OCI-LY7 (cell line): ENCODE measurements around the gene TTC7B. TPM values are rescaled to one million over a fixed set of nuclear protein-coding genes. Genes with fewer than 3 reads are reported as not detected.

ENCODE experiments used
- BruUV-seq: library from RNA; stranded (reverse); fragments of 400-500 nt; replicated peaks from 2 replicates; lab custom pipeline; 2021; lab: Mats Ljungman, UMichigan
- CTCF ChIA-PET: fragments of 300-600 bp; sonication (Branson Sonifier 250); formaldehyde crosslinking; loops from one replicate; lab custom pipeline; 2022; ENCODE audit warnings: antibody characterized with exemption; ENCODE audit not compliant: unreplicated experiment; lab: Charles Lee
- POLR2A ChIA-PET: fragments of 300-600 bp; sonication (Branson Sonifier 250); formaldehyde crosslinking; loops from one replicate; lab custom pipeline; 2022; ENCODE audit warnings: antibody characterized with exemption; lab: Charles Lee
- DNase-seq: peaks from one replicate; pipeline ENCODE4 v3.0.0-alpha.2; 2015; ENCODE audit warnings: low spot score
- H2AFZ ChIP-seq: fragments of 200-600 bp; sonication (generic), shearing (Covaris generic); 2 replicates; pipeline ENCODE4 v1.6.1; 2014; ENCODE audit warnings: mild to moderate bottlenecking, antibody characterized with exemption, low read length, moderate library complexity
- H3K27ac ChIP-seq: fragments of 200-600 bp; sonication (generic); 2 replicates; pipeline ENCODE4 v1.5.1; 2014; ENCODE audit warnings: mixed run types, low read depth, mild to moderate bottlenecking, moderate library complexity, low read length, inconsistent platforms; ENCODE audit not compliant: poor library complexity, severe bottlenecking
- H3K36me3 ChIP-seq: fragments of 200-600 bp; sonication (generic); 2 replicates; pipeline ENCODE4 v1.6.1; 2014; ENCODE audit warnings: mild to moderate bottlenecking, antibody characterized with exemption, low read length, moderate library complexity, mixed read lengths; ENCODE audit not compliant: insufficient read depth
- H3K4me1 ChIP-seq: fragments of 200-600 bp; sonication (generic); 2 replicates; pipeline ENCODE4 v1.5.1; 2014; ENCODE audit warnings: mild to moderate bottlenecking, low read length; ENCODE audit not compliant: insufficient read depth, poor library complexity, severe bottlenecking
- H3K4me2 ChIP-seq: fragments of 200-600 bp; sonication (generic); 2 replicates; pipeline ENCODE4 v1.6.1; 2014; ENCODE audit warnings: mild to moderate bottlenecking, low read length
- H3K4me3 ChIP-seq: fragments of 200-600 bp; sonication (generic); 2 replicates; pipeline ENCODE4 v1.5.1; 2014; ENCODE audit warnings: mild to moderate bottlenecking, low read depth, low read length; ENCODE audit not compliant: poor library complexity, severe bottlenecking
- H3K79me2 ChIP-seq: fragments of 200-600 bp; sonication (generic); 2 replicates; pipeline ENCODE4 v1.6.1; 2016; ENCODE audit warnings: low read depth, mild to moderate bottlenecking, low read length, moderate library complexity, mixed read lengths; ENCODE audit not compliant: insufficient read depth
- H3K9me2 ChIP-seq: fragments of 200-600 bp; sonication (generic); 2 replicates; pipeline ENCODE4 v1.6.1; 2016; ENCODE audit warnings: mild to moderate bottlenecking, low read length, mixed read lengths; ENCODE audit not compliant: insufficient read depth
- H3K9me3 ChIP-seq: fragments of 200-600 bp; sonication (generic); 2 replicates; pipeline ENCODE4 v1.6.1; 2014; ENCODE audit warnings: mild to moderate bottlenecking, mixed run types, low read length, mixed read lengths
- H4K20me1 ChIP-seq: fragments of 200-600 bp; sonication (generic); 2 replicates; pipeline ENCODE4 v1.6.1; 2014; ENCODE audit warnings: mild to moderate bottlenecking, antibody characterized with exemption, low read length, moderate library complexity, mixed read lengths; ENCODE audit not compliant: insufficient read depth
- EZH2phosphoT487 ChIP-seq: fragments of 200-600 bp; sonication (generic); IDR thresholded peaks from 2 replicates; pipeline ENCODE4 v1.6.1; 2018; ENCODE audit warnings: low read depth, borderline replicate concordance, mild to moderate bottlenecking, mixed run types, antibody characterized with exemption, low read length, moderate library complexity, mixed read lengths
- intact Hi-C: fragments of 100-400 bp; cut with micrococcal nuclease; formaldehyde crosslinking; loops from one replicate; pipeline ENCODE4 v1.10.0; 2022; ENCODE audit not compliant: unreplicated experiment
- total RNA-seq, 2 experiments: library from RNA; depleted of rRNA in 1 of 2; stranded (reverse); fragments of >200 nt in 1 of 2; shearing (Covaris generic) in 1 of 2; gene quantifications; 2 replicates each; pipeline ENCODE4 v1.2.3, GENCODE V29; 2014 to 2022
- TF ChIP-seq, protein P1 (sequence below): fragments of 200-600 bp; sonication (generic); conservative IDR thresholded peaks from 2 replicates; pipeline ENCODE4 v1.5.1; 2014; ENCODE audit warnings: mild to moderate bottlenecking, antibody characterized with exemption, low read length, moderate library complexity, mixed read lengths

TTC7B gene
- total RNA-seq, 2 experiments from 2014 or later = 0.19 to 0.51 TPM

DNA sequence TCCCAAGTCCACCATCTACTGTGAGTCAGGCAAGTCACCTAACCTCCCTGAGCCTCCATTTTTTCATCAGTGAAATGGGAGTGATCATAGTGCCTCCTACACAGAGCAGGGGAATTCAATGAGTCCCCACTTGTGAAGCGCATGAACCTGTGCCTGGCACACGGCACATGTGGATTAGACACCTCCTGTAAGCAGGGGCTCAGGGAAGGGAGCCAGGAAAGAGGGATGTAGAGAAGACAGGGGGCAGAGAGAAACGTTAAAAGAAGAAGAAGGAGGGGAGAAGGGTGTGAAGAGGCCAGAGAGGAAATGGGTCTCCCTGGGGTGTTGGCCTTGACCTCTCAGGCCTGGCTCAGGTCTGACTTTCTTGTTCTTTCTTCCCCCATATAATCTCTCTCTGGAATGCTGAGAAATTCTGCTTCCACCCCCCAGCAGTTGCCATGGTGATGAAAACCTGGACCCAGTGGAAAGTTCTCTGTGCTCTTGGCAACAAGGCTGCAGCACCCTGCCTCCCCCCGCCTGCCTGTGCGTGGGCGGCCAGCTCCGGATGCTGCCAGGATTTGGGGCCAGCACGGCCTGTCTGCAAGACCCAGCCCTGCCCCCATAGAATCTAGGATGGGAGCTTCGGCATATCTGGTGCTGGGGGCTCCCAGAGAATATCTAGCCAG is 324.9 kb downstream of the TTC7B start:
- no peak for DNase-seq
- intact Hi-C loops = no loop called here
- no peaks in the 10 kb centered on the region for H3K9me3 ChIP-seq
- ChIA-PET POLR2A (no interaction called here), CTCF (no interaction called here)
- H4K20me1 ChIP-seq = no peaks in the 10 kb centered on the region
- no peaks in the 10 kb centered on the region for H3K79me2 ChIP-seq
- no TSS peak for BruUV-seq
- H2AFZ ChIP-seq = no peak overlapping the region
- no peak overlapping the region for H3K4me2 ChIP-seq
- no peak overlapping the region for H3K27ac ChIP-seq
- H3K4me3 ChIP-seq = no peak overlapping the region
- no peaks in the 10 kb centered on the region for H3K36me3 ChIP-seq
- no peaks in the 10 kb centered on the region for H3K9me2 ChIP-seq
- TF ChIP-seq EZH2phosphoT487 = no peak
- TF ChIP-seq, protein P1, sequence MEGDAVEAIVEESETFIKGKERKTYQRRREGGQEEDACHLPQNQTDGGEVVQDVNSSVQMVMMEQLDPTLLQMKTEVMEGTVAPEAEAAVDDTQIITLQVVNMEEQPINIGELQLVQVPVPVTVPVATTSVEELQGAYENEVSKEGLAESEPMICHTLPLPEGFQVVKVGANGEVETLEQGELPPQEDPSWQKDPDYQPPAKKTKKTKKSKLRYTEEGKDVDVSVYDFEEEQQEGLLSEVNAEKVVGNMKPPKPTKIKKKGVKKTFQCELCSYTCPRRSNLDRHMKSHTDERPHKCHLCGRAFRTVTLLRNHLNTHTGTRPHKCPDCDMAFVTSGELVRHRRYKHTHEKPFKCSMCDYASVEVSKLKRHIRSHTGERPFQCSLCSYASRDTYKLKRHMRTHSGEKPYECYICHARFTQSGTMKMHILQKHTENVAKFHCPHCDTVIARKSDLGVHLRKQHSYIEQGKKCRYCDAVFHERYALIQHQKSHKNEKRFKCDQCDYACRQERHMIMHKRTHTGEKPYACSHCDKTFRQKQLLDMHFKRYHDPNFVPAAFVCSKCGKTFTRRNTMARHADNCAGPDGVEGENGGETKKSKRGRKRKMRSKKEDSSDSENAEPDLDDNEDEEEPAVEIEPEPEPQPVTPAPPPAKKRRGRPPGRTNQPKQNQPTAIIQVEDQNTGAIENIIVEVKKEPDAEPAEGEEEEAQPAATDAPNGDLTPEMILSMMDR = no peak
- no peaks in the 10 kb centered on the region for H3K4me1 ChIP-seq

DNA sequence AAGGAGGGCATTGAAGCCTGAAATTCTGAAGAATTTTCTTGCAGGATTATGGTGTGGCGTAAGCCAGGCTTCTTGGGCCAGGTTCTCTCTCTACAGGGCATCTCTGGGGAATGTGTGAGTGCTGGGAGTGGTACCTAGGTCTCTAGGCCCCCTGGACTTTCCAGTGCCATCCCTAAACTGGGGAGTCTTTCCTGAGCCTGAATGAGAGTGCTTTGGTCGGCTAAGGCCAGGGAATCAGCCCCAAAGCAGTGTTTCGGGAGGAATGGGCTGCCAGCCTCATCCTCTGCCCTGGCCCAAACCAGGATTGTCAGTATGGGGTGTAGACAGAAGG is 325.5 kb downstream of the TTC7B start:
- no peak overlapping the region for H3K4me2 ChIP-seq
- no peaks in the 10 kb centered on the region for H3K9me2 ChIP-seq
- no peak overlapping the region for H3K4me3 ChIP-seq
- H3K36me3 ChIP-seq = no peaks in the 10 kb centered on the region
- no peak overlapping the region for H3K27ac ChIP-seq
- DNase-seq = no peak
- ChIA-PET POLR2A (no interaction called here), CTCF (no interaction called here)
- no peaks in the 10 kb centered on the region for H3K79me2 ChIP-seq
- H2AFZ ChIP-seq = no peak overlapping the region
- TF ChIP-seq EZH2phosphoT487 = no peak
- TF ChIP-seq, protein P1 = no peak
- intact Hi-C loops = no loop called here
- no peaks in the 10 kb centered on the region for H4K20me1 ChIP-seq
- no TSS peak for BruUV-seq
- no peaks in the 10 kb centered on the region for H3K9me3 ChIP-seq
- no peaks in the 10 kb centered on the region for H3K4me1 ChIP-seq

DNA sequence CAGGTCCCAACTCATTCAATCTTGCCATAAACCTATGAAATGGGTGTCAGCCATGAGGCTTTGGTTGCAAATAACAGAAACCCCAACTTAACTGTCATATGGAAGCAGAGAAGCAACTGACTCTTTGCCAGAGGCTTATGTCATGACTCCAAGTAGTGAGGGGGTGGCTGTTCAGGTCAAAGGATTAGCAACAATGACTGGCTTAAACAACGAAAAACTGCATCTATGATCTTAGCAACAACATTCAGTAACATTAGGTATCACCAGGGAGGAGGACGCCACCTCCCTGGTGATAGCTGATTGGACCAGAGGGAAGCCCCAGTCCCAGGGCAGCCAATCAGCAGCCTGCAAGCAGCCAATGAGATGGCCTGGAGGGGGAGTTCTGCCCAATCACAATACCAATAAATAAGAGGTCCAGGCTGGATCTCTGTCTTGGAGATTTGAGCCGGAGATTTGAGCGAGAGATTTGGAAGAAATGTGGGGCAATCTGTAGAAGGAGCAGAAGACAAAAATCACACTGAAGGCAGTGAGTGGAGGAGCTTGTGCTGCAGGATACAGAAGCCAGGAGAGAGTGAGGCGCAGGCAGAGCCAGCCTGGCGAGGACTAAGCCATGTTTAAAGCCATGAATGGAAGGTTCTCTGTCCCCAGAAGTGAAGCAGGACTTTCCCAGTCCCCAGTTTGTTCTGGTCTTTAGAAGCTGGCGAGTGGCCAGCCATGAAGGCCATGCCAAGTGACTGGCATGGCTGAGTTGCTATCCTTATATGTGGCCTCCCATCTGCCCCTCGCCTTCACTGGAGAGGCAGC is 326.1 kb downstream of the TTC7B start:
- Histone ChIP-seq H3K9me2 (no peaks in the 10 kb centered on the region), H3K4me1 (no peaks in the 10 kb centered on the region), H3K79me2 (no peaks in the 10 kb centered on the region), H3K9me3 (no peaks in the 10 kb centered on the region), H3K36me3 (no peaks in the 10 kb centered on the region), H3K4me3 (no peak overlapping the region), H2AFZ (no peak overlapping the region), H4K20me1 (no peaks in the 10 kb centered on the region), H3K27ac (no peak overlapping the region), H3K4me2 (no peak overlapping the region)
- TF ChIP-seq EZH2phosphoT487 = no peak
- TF ChIP-seq, protein P1 = no peak
- DNase-seq = no peak
- no TSS peak for BruUV-seq
- ChIA-PET CTCF (no interaction called here), POLR2A (no interaction called here)
- intact Hi-C loops = no loop called here
